22Rv1 (cell line): ENCODE data around the gene MAPKAPK5.

ENCODE experiments used
- CTCF ChIP-seq: fragments of 450-650 bp; IDR thresholded peaks from 2 replicates; pipeline ENCODE4 v1.5.1; 2017; ENCODE audit warnings: mild to moderate bottlenecking
- ZFX ChIP-seq: fragments of 450-650 bp; IDR thresholded peaks from 2 replicates; pipeline ENCODE4 v1.6.1; 2017; ENCODE audit warnings: antibody characterized with exemption, borderline replicate concordance

- TF ChIP-seq CTCF (no peak), ZFX (no peak)
These were observed 85.3 kb downstream of the MAPKAPK5 start for GRCh38 chr12:111927346-111927745.
